Cerebellar cortex (tissue), 1 donor: ENCODE results near the gene NF2.

ENCODE experiments used
- DNase-seq: peaks from one replicate; pipeline ENCODE4 v3.0.0-alpha.2; 2015; ENCODE audit warnings: low spot score

NF2 gene

GRCh38 chr22:29702931-29703501 lies 99.6 kb downstream of the NF2 start:
- DNase-seq, result no peak

DNA sequence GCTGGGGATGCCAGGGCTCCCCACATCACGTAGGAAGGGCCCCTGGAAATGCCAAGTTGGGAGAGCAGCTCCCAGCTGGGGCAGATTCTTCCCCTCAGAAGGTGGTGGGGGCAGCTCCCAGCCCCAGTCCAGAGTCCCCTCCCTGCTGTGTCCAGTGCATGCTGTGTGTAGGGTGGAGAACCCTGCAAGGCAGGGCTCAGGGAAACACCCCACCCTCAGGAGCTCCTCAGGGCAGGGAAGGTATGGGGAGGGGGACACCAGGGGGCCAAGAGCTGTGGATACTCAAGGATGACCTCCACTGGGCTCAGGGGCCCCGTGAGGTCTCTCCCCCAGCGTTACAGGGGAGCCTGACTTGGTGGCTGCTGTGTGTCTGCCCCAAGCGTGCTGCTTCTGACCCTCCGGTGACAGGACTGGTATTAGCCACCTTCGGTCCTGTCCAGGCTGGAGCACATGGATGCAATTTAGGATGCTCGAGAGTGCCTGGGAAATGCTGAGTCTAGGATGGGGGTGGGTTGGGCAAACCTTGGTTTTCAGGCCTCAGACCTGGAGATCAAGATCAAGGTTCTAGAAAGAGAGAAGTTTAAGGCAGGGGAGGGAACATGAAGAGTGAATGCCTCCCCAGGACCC lies 100.2 kb downstream of the NF2 start:
- DNase-seq, result no peak

- DNase-seq, result peak; percentile 37
These were observed 101.3 kb downstream of the NF2 start for GRCh38 chr22:29704528-29705285.

- DNase-seq, result no peak
These were observed 102.2 kb downstream of the NF2 start for GRCh38 chr22:29705651-29706050.

DNA sequence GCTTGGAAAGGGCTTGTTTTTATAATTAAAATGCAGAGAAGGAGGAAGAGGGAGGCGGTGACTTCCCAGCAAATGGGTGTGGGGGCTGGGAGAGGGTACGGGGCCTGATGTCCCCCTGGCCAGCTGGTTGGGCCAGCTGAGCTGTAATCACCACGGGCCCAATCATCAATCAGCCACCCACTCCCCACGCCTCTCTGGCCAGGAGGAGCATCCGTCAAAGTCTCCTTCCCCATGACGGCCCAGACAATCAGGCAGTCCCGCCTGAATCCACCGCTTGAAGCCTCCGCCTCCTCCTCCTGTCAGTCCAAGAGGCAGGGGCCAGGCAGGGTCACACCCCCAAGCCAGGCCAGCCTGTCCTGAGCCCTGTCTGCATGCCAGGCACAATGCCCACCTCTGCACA lies 103.1 kb downstream of the NF2 start:
- no peak for DNase-seq

GRCh38 chr22:29707010-29707409 lies 103.6 kb downstream of the NF2 start:
- no peak for DNase-seq

GRCh38 chr22:29707471-29707870 lies 104.0 kb downstream of the NF2 start:
- no peak for DNase-seq

DNA sequence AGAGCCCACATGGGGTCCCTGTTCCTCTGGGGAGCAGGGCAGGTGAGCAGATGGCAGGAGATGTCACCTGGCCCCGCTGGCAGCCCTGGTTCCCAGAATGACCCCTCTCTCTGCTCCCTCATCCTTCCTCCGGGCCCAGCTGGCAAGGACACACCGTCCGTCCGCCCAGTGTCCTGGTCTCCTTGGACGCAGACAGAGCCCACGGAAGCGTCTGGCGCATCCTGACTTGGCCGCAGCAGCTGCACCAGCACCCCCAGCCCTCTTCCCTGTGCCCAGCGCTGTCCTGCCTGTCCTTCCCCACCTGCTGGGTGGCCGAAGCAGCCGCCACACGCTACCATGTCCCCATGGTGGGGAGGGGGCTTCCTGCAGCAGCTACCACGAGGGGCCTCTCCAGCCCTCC lies 106.8 kb downstream of the NF2 start:
- DNase-seq, result no peak

DNA sequence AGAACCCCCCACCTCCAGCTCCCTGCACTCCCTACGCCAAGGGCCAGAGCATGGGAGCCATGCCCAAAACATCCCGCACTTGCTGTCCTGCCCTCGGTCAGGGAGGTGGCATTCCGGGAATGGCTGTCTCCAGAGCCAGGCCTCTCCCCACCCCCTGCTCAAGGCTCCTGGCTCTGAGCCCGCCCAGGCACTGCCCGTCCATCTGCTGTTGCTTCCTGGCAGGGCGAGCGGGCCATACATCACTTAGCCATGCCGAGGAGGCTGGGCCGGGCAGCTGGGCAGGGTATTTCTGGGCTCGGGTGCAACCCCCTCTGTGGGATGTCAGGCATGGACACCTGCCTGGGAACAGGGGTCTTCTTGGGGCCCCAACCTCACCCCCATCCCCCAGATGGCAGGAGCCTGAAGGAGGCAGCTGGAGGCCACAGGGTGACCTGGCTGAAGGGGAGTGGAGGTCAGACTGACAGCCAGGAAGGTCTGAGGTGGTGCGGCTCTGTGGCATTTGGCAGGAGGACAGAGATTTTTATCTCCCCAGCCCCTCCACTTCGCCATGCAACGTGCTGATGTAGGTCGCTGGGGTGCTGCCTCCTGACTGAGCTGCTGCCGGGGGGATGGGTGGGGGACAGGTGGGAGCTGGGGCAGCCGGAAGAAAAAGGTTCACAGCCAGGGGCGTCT lies 107.6 kb downstream of the NF2 start:
- peak; percentile 91 for DNase-seq

GRCh38 chr22:29712119-29712518 lies 108.7 kb downstream of the NF2 start:
- no peak for DNase-seq

- DNase-seq, result no peak
These were observed 109.8 kb downstream of the NF2 start for GRCh38 chr22:29713156-29713727.

DNA sequence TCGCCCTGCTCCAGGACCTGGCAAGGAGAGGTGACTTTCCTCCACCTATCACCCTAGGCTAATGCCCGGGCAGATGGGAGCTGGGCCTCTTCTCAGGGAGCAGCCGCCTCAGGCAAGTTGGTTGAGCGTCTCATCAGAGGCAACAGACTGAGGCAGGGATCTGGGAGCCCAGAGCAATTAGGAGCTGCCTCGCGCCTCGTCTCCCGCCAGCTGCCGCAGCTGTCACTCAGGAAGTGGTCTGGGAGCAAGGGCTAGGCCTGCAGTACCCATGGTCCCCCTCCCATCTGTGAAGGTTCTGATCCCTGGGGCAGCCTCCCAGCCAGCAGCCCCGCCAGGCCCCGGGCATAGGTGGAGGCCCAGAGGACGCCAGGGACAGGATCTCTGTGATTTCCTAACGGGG lies 111.8 kb downstream of the NF2 start:
- DNase-seq, result no peak

DNA sequence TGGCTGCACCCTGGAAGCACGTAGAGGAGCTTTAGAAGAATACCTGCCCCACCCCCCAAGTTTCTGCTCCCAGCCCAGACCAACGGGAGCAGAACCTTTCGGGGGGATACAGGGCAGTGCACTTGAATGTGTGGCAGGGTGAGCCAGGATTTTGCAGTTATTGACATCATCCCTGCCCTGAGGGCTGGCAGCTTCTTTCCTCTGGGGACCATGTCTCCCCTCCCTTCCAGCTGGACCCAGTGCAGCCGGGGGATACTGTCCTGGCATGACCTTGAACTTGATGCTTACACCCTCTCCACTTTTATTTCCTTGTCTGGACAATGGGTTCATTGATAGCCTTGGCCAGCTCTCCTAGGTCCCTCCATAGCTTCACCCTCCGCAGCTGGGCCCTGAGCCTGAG lies 112.3 kb downstream of the NF2 start:
- no peak for DNase-seq

- peak; percentile 42 for DNase-seq
These were observed 113.5 kb downstream of the NF2 start for GRCh38 chr22:29716814-29717545.

DNA sequence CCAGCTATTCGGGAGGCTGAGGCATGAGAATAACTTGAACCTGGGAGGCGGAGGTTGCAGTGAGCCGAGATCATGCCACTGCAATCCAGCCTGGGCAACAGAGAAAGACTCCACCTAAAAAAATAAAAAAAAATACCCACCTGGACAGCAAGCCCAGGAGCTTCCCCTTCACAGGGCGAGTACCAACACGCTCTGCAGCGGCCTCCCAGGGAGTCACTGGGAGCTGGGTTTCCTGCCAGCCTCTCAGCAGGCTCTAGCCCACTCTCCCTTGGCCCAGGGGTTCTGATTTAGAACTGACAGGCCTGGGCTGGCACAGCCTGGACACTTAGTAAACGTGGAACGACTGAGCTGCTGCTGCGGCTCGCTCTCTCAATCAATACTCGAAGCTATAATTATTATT lies 114.4 kb downstream of the NF2 start:
- no peak for DNase-seq

DNA sequence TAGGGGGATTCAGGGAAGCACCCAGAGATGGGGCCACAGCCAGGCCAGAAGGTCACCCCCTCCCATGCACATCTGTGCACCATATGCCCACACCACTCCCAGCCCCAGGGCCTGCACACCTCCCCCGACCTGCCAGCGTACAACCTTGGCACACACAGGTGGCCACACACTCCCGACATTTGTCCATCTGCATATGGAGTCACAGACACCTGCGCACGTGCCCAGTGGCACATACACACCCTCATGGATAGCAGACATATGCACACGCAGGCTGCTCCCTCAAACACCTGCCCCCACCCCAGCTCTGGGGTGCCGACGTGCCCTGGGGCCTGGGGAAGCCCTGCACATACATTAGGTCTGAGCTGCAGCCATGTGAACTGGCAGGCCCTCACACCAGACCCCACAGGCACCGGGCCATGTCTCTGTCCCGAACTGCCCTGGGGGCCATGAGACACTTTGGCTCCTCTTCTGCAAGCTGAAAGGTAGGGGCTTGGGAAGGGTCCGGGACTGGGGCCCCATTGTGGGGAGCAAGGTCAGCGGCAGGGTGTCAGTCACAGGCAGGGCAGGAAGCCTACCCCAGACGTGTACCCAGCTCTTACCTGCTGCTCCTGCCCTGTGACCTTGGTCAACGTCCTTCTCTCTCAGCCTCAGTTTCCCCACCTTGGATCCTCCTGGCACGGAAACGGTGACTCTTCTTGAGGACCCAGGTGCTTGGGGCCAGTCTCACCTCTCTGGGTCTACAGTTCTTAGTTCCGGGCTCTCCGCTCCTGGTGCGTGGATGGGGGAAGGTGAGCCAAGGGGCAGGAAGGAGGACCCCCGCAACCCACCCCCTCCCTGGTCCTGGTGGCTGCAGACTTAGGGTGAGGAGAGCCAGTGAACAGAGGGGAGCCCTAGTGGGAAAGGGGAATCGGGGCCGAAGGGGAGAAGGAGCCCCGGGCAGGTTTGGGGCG lies 115.8 kb downstream of the NF2 start:
- DNase-seq, result no peak

DNA sequence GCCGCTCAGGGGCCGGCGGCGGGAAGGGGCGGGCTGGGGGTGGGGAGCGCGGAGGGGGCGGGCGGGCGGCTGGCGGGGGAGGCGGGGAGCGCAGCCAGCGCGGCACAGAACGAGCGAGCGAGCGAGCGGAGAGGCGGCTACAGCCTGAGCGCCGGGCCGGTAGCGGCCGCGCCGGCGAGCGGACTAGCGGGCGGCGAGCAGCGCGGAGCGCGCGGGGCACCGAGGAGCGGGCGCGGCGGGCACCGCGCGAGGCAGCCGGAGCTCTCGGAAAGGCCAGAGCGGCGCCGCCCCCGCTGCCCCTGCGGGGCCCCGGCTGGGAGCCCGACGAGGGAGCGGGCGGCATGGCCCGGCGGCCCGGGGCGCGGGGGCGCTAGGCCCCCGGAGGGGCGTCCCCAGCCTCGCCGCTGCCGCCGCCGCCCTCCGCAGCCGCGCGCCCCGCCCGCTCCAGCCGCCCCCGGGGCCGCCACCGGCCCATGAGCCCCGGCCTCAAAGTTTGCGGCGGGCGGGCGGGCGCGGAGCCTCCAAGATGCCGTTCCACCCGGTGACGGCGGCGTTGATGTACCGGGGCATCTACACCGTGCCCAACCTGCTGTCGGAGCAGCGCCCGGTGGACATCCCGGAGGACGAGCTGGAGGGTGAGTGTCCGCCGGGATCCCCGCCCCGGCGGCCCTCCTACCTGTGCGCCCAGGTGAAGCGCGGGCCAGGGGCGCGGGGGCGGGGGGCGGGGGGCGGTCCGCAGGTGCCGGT lies 116.6 kb downstream of the NF2 start, which contains the start of gene CABP7:
TSS of gene CABP7 (plus strand) at position 105 of the 747 bp plus-strand sequence. CDS start at position 527, 422 bp downstream.
- DNase-seq, result no peak

DNA sequence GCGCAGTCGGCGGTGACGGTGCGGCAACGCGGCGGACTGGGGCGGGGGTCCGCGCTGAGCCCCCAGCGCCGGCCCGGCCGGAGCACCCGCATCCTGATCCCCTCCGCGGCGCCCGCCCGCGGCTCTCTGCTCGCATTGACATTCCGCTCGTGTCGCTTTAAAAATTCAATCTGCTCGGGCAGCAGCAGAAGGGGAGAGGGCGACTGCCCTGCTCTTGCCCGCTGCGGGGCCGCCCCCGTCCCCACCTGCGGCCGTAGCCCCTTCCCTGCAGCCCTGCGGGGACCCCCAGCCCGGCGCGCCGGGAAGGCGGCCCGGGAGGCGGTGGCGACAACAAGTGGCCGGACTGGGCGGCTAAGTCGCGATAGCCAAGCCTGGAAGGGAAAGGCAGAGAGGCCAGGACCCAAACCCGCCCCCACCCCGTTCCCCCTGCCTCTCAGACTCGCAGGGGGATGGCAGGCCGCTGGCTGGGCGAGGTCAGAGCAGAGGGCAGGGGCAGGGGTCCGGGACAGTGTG lies 117.4 kb downstream of the NF2 start:
- DNase-seq, result no peak

DNA sequence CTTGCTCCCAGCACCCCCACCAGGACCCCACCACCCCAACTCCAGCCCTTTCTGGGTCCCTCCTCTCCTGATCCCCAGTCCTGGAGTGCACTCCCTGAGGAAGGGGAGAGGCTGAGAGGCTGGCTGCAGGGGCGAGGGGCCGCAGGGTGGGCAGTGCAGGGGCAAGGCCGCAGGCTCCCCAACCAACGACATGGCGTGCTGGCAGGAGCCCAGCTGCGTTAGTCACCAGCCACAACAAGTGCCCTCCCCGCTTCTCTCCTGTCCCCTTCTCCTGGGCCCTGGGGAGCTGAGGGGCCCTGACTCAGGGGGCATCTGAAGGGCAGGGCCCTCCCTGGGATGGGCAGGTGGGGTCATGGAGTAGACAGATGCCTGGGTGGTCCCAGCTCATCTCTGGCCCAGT lies 118.7 kb downstream of the NF2 start:
- DNase-seq, result no peak

DNA sequence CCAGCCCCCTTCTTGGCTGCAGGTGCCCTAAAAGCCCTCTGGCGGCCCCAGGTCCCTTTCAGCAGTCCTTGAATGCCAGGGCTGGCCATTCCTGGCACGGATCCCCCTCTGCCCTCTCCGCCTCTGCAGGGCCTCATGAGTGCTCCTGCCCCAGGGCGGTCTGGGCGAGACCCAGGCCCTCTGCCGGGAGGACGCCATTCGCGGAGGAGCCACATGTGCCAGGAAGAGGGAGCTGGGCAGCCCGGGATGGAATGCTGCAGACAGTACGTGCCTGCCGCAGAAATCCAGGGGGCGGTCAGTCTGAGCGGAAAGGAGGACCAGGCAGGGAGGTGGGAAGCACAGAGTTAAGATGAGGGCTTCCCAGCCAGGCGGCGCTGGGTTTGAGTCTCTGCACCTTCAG lies 119.2 kb downstream of the NF2 start:
- no peak for DNase-seq
